ENCODE results near the gene GPR78. TPM values are rescaled to one million over a fixed set of nuclear protein-coding genes. Genes with fewer than 3 reads are reported as not detected.
A peak's percentile ranks its signal among the peaks of the same experiment; 100 is the strongest.

GPR78 gene
- total RNA-seq, 1 experiment from 2014 or later: 3.4 TPM

GRCh38 chr4:8568068-8568668 lies 12.0 kb upstream of the GPR78 start:
- WGBS (ENCODE audit: extremely low coverage, insufficient read length, low lambda C conversion rate): no CpG with 5 or more reads among the region's 5 CpGs
- TF ChIP-seq CTCF (conservative IDR thresholded peaks at IDR 0.05): no peak
- H3K9me3 Mint-ChIP-seq: peaks cover 0 to 5% of the 10 kb centered on the region in 2 experiments; a peak in 2 of 5 replicates
- no peaks in the 10 kb centered on the region for H4K20me1 ChIP-seq (ENCODE audit: control insufficient read depth, insufficient read depth, insufficient read length)
- DNase-seq: peak; percentile 65
- no peak overlapping the region for H2AFZ ChIP-seq (ENCODE audit: low read length)
- H3K56ac ChIP-seq (ENCODE audit: insufficient read length, low read depth, low read length): no peak overlapping the region
- peak overlapping the region; percentile 80; the same call in 1 of the 2 replicates for H3K14ac ChIP-seq (ENCODE audit: insufficient read depth, low read length)
- no peak overlapping the region for H3K4ac ChIP-seq (ENCODE audit: low read depth, low read length)
- no peaks in the 10 kb centered on the region for H3K27me3 Mint-ChIP-seq (ENCODE audit: low read depth)
- peak overlapping the region; percentile 93 for H2AK5ac ChIP-seq (ENCODE audit: insufficient read length, low read length)
- H3K23ac ChIP-seq (ENCODE audit: insufficient read length, low read depth, low read length): no peak overlapping the region
- peak overlapping the region; percentile 14 for H3K9ac ChIP-seq (ENCODE audit: extremely low read depth, insufficient read length, low read length)
- H3K27ac Mint-ChIP-seq: peak overlapping the region; percentile 96 to 98 (median 97)
- H3T11ph ChIP-seq (ENCODE audit: low read length): peak overlapping the region; percentile 3
- H3K4me1 ChIP-seq (ENCODE audit: insufficient read depth, low read length): peaks cover 8% of the 10 kb centered on the region; the same call in 1 of the 2 replicates
- peak overlapping the region; percentile 99 for H3K27ac ChIP-seq (ENCODE audit: insufficient read length, low read depth, low read length)
- peak overlapping the region; percentile 18 to 21; a peak in 2 of 5 replicates for H3K4me3 Mint-ChIP-seq
- H3K79me2 ChIP-seq (ENCODE audit: insufficient read depth, low read length): no peaks in the 10 kb centered on the region
- H3K27me3 ChIP-seq (ENCODE audit: insufficient read depth, low read length): no peaks in the 10 kb centered on the region
- H4K5ac ChIP-seq (ENCODE audit: insufficient read length, low read depth, low read length): no peak overlapping the region
- H2BK120ac ChIP-seq (ENCODE audit: low read depth, low read length, poor library complexity, severe bottlenecking): no peak overlapping the region
- peak overlapping the region; percentile 96 for H4K91ac ChIP-seq (ENCODE audit: insufficient read length, low read depth, low read length)
- peak overlapping the region; percentile 93 for H2BK5ac ChIP-seq (ENCODE audit: insufficient read length, low read length)
- H3K9me3 ChIP-seq (ENCODE audit: control insufficient read depth, low read depth, low read length): no peaks in the 10 kb centered on the region
- no peak overlapping the region for H4K8ac ChIP-seq (replicated peaks; ENCODE audit: insufficient read length, low read depth, low read length)
- no peaks in the 10 kb centered on the region for H3K23me2 ChIP-seq (ENCODE audit: insufficient read length, low read depth, low read length, poor library complexity, severe bottlenecking)
- no peaks in the 10 kb centered on the region for H3K79me1 ChIP-seq (ENCODE audit: insufficient read depth, low read depth, low read length, poor library complexity, severe bottlenecking)
- H2BK12ac ChIP-seq (ENCODE audit: insufficient read length, low read depth, low read length): peak overlapping the region; percentile 91
- H2BK20ac ChIP-seq (ENCODE audit: low read depth, low read length, poor library complexity, severe bottlenecking): peak overlapping the region; percentile 96
- peak overlapping the region; percentile 83 for H3K18ac ChIP-seq (ENCODE audit: insufficient read length, low read depth, low read length)
- H2BK15ac ChIP-seq (ENCODE audit: low read depth, low read length): no peak overlapping the region
- peaks cover 0 to 4% (median 0%) of the 10 kb centered on the region in 3 experiments; a peak in 2 of 7 replicates for H3K36me3 Mint-ChIP-seq (ENCODE audit: insufficient read depth in 1 of 3, low read depth in 3 of 3)
- peak overlapping the region; percentile 20 for H3K4me2 ChIP-seq (ENCODE audit: insufficient read depth, insufficient read length, low read length)
- peaks cover 42 to 51% of the 10 kb centered on the region in 2 experiments for H3K4me1 Mint-ChIP-seq
